ENCODE data around the gene CFAP410. TPM values are rescaled to one million over a fixed set of nuclear protein-coding genes. Genes with fewer than 3 reads are reported as not detected.

CFAP410 gene
- total and polyA plus RNA-seq, 2 donors (not counting 3 experiments of a cell fraction or from before 2014, with no cell fraction given), result 7.2 to 12.2 TPM

GRCh38 chr21:44349416-44349846, 10.2 kb upstream of the CFAP410 start:
- Histone ChIP-seq H3K4me2 (ENCODE audit: insufficient read depth, low read length) (no peak overlapping the region), H3K9me1 (replicated peaks; ENCODE audit: control insufficient read depth, extremely low read depth, insufficient read depth, low read length) (no peaks in the 10 kb centered on the region), H3K4me3 (replicated peaks in 1 of 3; ENCODE audit: insufficient read depth in 1 of 3, low read depth in 1 of 3, low read length in 3 of 3) (no peak overlapping the region), H3K36me3 (ENCODE audit: control insufficient read depth in 2 of 2, extremely low read depth in 1 of 2, insufficient read depth in 2 of 2, low read length in 2 of 2) (no peaks in the 10 kb centered on the region), H4K20me1 (replicated peaks; ENCODE audit: control insufficient read depth, extremely low read depth, insufficient read depth, low read length) (no peaks in the 10 kb centered on the region), H3K27me3 (ENCODE audit: control insufficient read depth in 2 of 2, insufficient read depth in 2 of 2, low read length in 2 of 2) (peaks cover 7 to 18% of the 10 kb centered on the region in 2 experiments), H3K27ac (ENCODE audit: insufficient read depth, low read depth, low read length) (no peak overlapping the region), H3K9ac (replicated peaks; ENCODE audit: extremely low read depth, insufficient read depth, low read length) (no peak overlapping the region), H3K79me2 (ENCODE audit: control insufficient read depth, insufficient read depth, low read length) (no peaks in the 10 kb centered on the region), H2AFZ (ENCODE audit: low read depth, low read length) (no peak overlapping the region), H3K9me3 (replicated peaks; ENCODE audit: control insufficient read depth, insufficient read depth, low read length) (no peaks in the 10 kb centered on the region), H3K4me1 (ENCODE audit: control insufficient read depth, extremely low read depth, insufficient read depth, low read length) (no peaks in the 10 kb centered on the region)
- no peak for DNase-seq (ENCODE audit: low read depth, low spot score)
- POLR2A ChIA-PET, result no interaction called here
- no peak for FAIRE-seq
- BruUV-seq (replicated peaks), result no TSS peak
- no peak for TF ChIP-seq MAX (IDR thresholded peaks at IDR 0.05; ENCODE audit: insufficient read depth, insufficient read length)
- no peak for TF ChIP-seq JUN (IDR thresholded peaks at IDR 0.05; ENCODE audit: borderline replicate concordance, insufficient read depth, insufficient read length, low read depth)
- no peak for TF ChIP-seq MYC (IDR thresholded peaks at IDR 0.05; ENCODE audit: low read depth, low read length)
- dilution Hi-C loops (cut with MboI; ENCODE audit: extremely low pct_ligation_motif_present, low sequenced_read_pairs) (no loop called here), intact Hi-C loops (cut with micrococcal nuclease) (loop anchor here (10.0 kb wide), 1 partner anchor 105 kb away; the partner anchor contains the start of gene LRRC3)
- CTCF ChIA-PET, result no interaction called here

- H4K20me1 ChIP-seq (replicated peaks; ENCODE audit: control insufficient read depth, extremely low read depth, insufficient read depth, low read length), result no peaks in the 10 kb centered on the region
- no peak for TF ChIP-seq FOS (IDR thresholded peaks at IDR 0.05; ENCODE audit: borderline replicate concordance, insufficient read depth, low read length)
- no peak for TF ChIP-seq MYC (IDR thresholded peaks at IDR 0.05; ENCODE audit: low read depth, low read length)
- no peak for TF ChIP-seq CTCF (IDR thresholded peaks at IDR 0.05; ENCODE audit: extremely low read depth in 1 of 2, insufficient read depth in 1 of 2, low read depth in 1 of 2, low read length in 2 of 2)
- no peak for TF ChIP-seq POLR2AphosphoS5 (IDR thresholded peaks at IDR 0.05; ENCODE audit: insufficient read depth, low read depth, low read length)
- no peak for TF ChIP-seq EZH2 (IDR thresholded peaks at IDR 0.05; ENCODE audit: borderline replicate concordance, low read depth, low read length, severe bottlenecking)
- TF ChIP-seq MAX (IDR thresholded peaks at IDR 0.05; ENCODE audit: insufficient read depth, insufficient read length), result no peak
- no peak for TF ChIP-seq GATA2 (IDR thresholded peaks at IDR 0.05; ENCODE audit: insufficient read depth, insufficient read length, low read depth, low read length)
- no peak for TF ChIP-seq JUN (IDR thresholded peaks at IDR 0.05; ENCODE audit: borderline replicate concordance, insufficient read depth, insufficient read length, low read depth)
- no peak for TF ChIP-seq POLR2A (IDR thresholded peaks at IDR 0.05; ENCODE audit: low read depth, low read length)
- intact Hi-C loops (cut with micrococcal nuclease), result loop anchor here (10.0 kb wide), 1 partner anchor 106 kb away; the partner anchor contains the start of gene LRRC3
- H3K27me3 ChIP-seq (ENCODE audit: control insufficient read depth in 2 of 2, insufficient read depth in 2 of 2, low read length in 2 of 2), result peaks cover 7 to 18% of the 10 kb centered on the region in 2 experiments
- no peak overlapping the region for H3K27ac ChIP-seq (ENCODE audit: insufficient read depth, low read depth, low read length)
- no peaks in the 10 kb centered on the region for H3K9me3 ChIP-seq (replicated peaks; ENCODE audit: control insufficient read depth, insufficient read depth, low read length)
- no peak overlapping the region for H3K9ac ChIP-seq (replicated peaks; ENCODE audit: extremely low read depth, insufficient read depth, low read length)
- H3K4me2 ChIP-seq (ENCODE audit: insufficient read depth, low read length), result no peak overlapping the region
- ChIA-PET POLR2A (no interaction called here), CTCF (no interaction called here)
- no peak overlapping the region for H3K4me3 ChIP-seq (replicated peaks in 1 of 3; ENCODE audit: insufficient read depth in 1 of 3, low read depth in 1 of 3, low read length in 3 of 3)
- no peaks in the 10 kb centered on the region for H3K36me3 ChIP-seq (ENCODE audit: control insufficient read depth in 2 of 2, extremely low read depth in 1 of 2, insufficient read depth in 2 of 2, low read length in 2 of 2)
- H3K79me2 ChIP-seq (ENCODE audit: control insufficient read depth, insufficient read depth, low read length), result no peaks in the 10 kb centered on the region
- BruUV-seq (replicated peaks), result no TSS peak
- no peaks in the 10 kb centered on the region for H3K9me1 ChIP-seq (replicated peaks; ENCODE audit: control insufficient read depth, extremely low read depth, insufficient read depth, low read length)
- DNase-seq (ENCODE audit: low read depth, low spot score) (no peak), FAIRE-seq (no peak)
- dilution Hi-C loops (cut with MboI; ENCODE audit: extremely low pct_ligation_motif_present, low sequenced_read_pairs), result no loop called here
- H2AFZ ChIP-seq (ENCODE audit: low read depth, low read length), result no peak overlapping the region
- no peaks in the 10 kb centered on the region for H3K4me1 ChIP-seq (ENCODE audit: control insufficient read depth, extremely low read depth, insufficient read depth, low read length)
Observed at GRCh38 chr21:44348861-44349260, 9.7 kb upstream of the CFAP410 start.

All from endothelial cell of umbilical vein (primary cell).